Measurements from ENCODE around the gene TMEM51.

The TMEM51 gene

GRCh38 chr1:15179485-15179883 lies 25.9 kb downstream of the TMEM51 start:
- no peak for DNase-seq

GRCh38 chr1:15180189-15180588 lies 26.6 kb downstream of the TMEM51 start:
- DNase-seq, result no peak

DNA sequence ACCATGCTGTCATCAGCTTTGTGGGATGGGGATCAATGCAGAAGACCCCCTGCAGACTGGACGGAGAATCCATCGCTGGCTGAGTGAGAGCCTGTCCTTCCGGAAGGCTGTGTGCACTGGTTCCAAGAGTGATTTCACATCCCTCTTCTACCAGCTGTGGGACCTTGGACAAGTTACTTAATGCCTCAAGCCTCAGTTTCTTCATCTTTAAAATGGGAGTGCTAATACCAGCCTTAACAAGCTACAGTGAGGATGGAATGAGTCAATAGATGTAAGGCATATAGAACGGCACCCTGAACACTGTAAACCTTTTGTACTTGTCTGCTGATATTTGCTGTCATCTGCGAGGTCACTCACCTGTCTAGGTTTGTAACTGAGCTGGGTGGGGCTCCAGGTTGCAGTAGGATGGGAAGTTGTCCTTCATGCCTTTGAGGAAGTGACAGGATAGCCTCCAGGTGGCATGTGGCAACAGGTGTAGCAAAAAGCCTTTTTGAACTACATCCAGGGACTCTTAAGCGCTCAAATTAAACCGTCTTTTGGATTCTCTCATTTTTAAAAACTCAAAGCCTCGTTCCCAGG lies 27.5 kb downstream of the TMEM51 start:
- DNase-seq, result no peak

- DNase-seq, result no peak
Measured at GRCh38 chr1:15181564-15181963, 28.0 kb downstream of the TMEM51 start.

GRCh38 chr1:15184436-15185241 lies 31.1 kb downstream of the TMEM51 start:
- no peak for DNase-seq

- DNase-seq, result no peak
Measured at GRCh38 chr1:15185617-15186016, 32.1 kb downstream of the TMEM51 start.

DNA sequence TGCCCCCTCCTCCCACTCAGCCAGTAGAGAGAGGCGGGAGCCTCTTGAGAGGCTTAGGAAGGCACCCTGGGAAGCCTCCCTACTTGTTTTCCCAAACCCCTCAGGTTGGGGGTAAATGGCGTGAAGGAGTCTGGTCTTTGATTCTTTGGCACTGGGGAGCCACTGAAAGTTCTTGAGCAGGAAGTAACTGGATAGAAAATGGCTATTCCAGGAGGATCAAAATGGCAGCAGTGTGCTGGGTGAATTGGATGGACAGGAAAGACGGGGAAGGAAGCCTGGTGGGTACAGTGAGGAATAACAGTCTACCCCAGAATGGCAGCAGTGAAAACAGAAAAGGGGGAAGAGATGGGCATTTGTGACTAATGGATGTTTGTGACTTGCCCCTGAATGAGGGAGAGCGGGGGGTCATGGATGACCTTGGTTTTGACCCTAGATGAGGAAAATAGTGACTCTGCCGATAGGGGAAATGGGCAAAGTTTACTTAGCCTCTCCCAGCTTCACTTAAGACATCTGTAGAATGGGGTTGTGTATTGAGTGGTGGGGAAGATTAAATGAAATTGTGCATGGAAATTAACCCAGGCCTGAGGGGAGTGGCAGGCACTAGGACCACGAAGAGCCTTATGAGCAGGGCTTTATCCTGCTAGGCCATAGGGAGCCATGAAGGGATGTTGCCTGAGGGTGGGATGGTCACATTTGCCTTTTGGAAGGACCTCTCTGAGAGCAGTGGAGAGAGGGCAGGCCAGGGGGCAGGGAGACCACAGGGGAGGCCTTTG lies 32.7 kb downstream of the TMEM51 start:
- no peak for DNase-seq

- no peak for DNase-seq
Measured at GRCh38 chr1:15186846-15187151, 33.3 kb downstream of the TMEM51 start.

GRCh38 chr1:15187175-15188129 lies 33.9 kb downstream of the TMEM51 start:
- no peak for DNase-seq

GRCh38 chr1:15188130-15188524 lies 34.6 kb downstream of the TMEM51 start:
- no peak for DNase-seq

DNA sequence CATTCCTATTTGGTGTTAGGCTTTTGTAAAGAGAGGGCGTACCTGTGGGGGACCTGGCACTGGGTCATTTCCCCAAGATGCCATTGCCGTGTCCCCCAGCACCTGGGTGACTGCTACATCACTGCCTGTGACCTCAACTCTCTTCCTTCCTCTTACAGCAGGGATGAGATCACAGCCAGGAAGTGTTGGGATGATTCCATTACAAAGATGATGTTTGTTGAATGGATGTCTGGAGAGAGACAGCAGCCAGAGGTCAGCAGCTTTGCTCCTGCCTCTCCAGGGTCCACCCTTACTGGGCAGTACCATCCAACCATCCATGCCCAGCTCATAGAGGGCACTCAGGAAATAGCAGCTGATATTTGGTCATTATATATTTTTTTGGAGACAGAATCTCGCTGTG lies 35.1 kb downstream of the TMEM51 start:
- no peak for DNase-seq

DNA sequence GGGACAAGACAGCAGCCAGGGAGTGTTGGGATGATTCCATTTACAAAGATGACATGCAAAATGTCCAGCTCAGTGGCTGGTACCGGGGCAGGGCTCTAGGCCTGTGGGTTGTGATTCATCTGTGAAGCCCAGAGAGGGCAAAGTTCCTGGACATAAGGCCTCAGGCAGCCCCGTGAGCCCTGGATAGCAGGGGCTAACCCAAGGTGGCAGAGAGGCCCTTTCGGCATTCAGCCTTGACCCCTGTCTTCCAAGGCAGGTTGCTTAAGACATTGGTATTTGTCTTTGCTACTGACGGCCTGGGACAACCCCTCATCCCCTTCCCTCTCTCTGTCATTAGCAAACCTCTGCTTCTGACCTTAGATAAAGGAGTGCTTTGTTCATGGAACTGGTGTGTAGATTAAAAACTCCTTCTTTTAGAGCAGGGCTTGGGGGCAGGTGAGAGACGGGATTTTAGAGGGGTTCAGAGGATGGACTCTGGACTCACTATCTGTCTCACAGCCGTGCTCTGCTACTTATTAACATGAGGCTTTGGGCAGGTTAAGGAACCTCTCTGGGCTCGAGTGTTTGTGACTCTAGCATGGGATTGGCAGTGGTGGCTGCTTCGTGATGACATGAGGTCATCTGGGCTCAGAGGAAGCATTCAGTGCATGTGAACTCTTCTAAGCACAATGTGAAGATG lies 36.3 kb downstream of the TMEM51 start:
- no peak for DNase-seq

DNA sequence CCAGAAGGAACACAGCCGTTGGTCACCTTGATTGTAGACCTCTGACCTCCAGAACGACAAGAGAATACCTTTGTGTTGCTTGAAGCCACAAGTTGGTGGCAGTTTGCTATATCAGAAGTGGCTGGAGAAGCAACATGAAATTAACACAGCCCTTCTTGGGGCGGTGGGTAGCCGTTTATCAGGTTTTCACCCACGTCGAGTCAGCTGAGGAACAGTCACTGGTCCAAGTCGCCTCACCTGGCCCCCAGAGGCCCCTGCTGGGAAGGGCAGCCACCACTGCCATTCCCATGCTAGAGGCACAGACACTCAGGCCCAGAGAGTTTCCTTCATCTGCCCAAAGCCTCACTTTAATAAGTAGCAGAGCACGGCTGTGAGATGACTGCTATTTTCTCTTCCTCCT lies 37.7 kb downstream of the TMEM51 start:
- DNase-seq, result no peak

GRCh38 chr1:15191770-15192169 lies 38.2 kb downstream of the TMEM51 start:
- no peak for DNase-seq

DNA sequence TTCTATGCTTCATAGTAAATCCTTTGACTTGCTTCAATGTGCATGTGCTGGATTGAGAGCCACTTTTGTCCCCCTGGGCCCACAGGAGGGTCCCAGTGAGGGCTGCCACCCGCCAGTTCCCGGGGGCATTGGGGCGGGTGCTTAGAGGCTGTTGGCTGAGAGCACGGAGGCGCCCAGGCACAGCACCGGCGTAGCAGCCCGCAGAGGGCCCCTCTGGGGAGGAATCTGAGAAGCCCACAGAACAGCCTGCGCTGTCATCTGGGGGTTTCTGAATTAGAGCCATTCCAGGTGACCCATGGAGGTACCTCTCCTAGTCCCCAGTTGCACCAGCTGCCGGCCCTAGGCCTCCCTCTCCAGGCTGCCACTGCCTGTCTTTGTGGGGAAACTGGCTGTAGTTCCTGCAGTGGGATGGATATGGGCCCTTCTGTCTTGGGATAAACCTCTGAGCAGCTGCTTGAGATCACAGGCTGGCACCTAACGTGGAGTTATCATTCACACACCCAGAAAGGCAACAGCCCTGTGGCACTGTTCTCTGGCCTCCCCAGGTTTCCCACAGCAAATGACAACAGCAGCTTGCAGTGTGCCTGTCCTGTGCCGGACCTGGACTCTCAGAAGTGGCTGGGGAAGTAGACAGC lies 39.5 kb downstream of the TMEM51 start:
- DNase-seq, result no peak

- no peak for DNase-seq
Measured at GRCh38 chr1:15195420-15196052, 42.0 kb downstream of the TMEM51 start.

GRCh38 chr1:15196069-15196468 lies 42.5 kb downstream of the TMEM51 start:
- no peak for DNase-seq

GRCh38 chr1:15196807-15197530 lies 43.4 kb downstream of the TMEM51 start:
- no peak for DNase-seq

- no peak for DNase-seq
Measured at GRCh38 chr1:15197591-15198447, 44.3 kb downstream of the TMEM51 start.

- no peak for DNase-seq
Measured at GRCh38 chr1:15198684-15199083, 45.1 kb downstream of the TMEM51 start.

Measured in Kasumi-1 (cell line).